AG09319 (cell line): ENCODE measurements around the gene MAP1B.

ENCODE experiments used
- DNase-seq: peaks from one replicate; pipeline ENCODE4 v3.0.0-alpha.2; 2010; ENCODE audit warnings: low read depth; ENCODE audit errors: extremely low read depth
- TF ChIP-seq, protein P1 (sequence below): IDR thresholded peaks from 2 replicates; pipeline ENCODE4 v1.5.1; 2011; ENCODE audit warnings: low read depth, mild to moderate bottlenecking, inconsistent platforms, low read length, moderate library complexity

Gene MAP1B

GRCh38 chr5:72206160-72206559 lies 98.9 kb downstream of the MAP1B start:
- TF ChIP-seq, protein P1, sequence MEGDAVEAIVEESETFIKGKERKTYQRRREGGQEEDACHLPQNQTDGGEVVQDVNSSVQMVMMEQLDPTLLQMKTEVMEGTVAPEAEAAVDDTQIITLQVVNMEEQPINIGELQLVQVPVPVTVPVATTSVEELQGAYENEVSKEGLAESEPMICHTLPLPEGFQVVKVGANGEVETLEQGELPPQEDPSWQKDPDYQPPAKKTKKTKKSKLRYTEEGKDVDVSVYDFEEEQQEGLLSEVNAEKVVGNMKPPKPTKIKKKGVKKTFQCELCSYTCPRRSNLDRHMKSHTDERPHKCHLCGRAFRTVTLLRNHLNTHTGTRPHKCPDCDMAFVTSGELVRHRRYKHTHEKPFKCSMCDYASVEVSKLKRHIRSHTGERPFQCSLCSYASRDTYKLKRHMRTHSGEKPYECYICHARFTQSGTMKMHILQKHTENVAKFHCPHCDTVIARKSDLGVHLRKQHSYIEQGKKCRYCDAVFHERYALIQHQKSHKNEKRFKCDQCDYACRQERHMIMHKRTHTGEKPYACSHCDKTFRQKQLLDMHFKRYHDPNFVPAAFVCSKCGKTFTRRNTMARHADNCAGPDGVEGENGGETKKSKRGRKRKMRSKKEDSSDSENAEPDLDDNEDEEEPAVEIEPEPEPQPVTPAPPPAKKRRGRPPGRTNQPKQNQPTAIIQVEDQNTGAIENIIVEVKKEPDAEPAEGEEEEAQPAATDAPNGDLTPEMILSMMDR, result no peak
- DNase-seq, result no peak

DNA sequence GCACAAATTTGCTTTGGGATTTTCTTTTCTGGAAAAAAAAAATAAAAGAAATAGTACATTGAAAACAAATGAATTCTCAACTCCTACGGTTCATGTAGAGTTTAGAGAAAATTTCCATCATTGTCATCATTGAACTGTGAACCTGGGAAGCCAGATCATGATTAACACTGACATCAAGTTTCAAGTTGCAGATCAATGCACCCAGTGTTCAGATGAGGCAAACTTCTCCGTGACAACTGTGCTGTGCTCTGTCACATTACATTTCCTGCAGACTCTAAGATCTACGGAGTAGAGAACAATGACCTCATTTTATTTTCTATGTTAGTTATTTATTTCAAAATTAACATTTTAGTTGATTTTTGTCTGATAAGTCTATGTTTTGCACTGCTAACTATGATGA lies 99.7 kb downstream of the MAP1B start:
- TF ChIP-seq, protein P1, result no peak
- no peak for DNase-seq

DNA sequence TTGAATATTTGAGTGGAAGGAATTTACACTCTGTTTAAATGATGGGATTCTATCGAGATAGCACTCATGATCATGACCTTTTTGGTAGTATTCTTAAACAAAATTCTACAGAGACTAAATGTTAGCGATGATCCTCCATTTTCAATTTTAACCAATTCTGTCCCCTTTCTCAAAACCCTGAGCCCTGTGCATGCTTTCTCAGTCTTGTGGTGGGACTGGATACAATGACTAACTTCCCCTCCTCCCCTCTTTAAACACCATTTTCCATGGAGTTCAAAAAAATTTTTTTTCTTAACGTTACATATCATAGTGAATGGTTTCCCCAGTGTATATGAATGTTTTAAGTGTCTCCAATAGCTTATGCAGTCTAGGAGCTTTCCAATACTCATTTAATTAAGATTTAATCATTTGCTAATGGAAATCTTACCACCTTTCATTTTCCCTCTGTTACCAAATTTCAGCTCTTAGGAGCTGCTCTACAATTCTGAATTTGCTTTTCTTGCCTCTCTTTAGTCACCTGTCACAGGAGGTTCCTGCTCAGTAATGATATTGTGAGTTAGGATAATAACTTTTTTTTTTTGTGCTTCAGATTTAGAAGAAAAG lies 101.2 kb downstream of the MAP1B start:
- TF ChIP-seq, protein P1, result no peak
- no peak for DNase-seq

- DNase-seq, result no peak
- TF ChIP-seq, protein P1, result no peak
These were observed 102.2 kb downstream of the MAP1B start for GRCh38 chr5:72209147-72210115.

DNA sequence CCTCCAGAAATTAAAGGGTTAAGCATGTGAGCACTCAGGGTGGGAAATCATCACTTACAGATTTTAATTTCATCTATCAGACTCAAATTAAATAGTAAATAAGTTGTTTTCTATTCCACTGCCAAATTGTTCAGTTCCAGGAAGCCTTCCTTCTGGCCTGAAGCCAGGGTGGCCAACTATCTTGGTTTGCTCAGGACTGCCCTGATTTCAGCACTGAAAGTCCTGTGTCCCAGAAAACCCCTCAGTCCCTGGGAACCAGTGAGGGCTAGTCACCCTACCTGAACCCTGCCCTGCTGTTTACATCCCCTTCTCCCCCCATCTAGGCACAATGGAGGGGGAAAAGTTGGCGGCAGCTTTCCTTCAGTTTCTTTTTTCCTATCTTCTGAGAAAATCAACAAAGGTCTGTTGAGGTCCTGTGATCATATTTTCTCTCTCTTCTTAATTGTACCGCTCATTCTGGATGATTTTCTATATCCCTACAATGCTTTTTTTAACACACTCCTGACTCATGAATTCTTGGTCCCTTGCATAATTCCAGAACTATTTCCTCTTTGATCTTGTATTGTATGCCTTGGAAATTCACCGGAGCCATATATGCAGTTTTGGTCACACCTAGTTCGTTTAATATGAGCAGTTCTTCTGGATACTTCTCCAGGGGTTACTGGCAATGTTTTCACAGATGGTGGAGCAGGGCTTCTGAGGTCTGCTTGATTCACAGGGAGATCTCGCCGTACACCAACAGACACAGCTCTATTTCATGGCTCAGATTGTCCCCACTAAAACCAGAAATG lies 103.8 kb downstream of the MAP1B start:
- no peak for DNase-seq
- TF ChIP-seq, protein P1, result no peak

DNA sequence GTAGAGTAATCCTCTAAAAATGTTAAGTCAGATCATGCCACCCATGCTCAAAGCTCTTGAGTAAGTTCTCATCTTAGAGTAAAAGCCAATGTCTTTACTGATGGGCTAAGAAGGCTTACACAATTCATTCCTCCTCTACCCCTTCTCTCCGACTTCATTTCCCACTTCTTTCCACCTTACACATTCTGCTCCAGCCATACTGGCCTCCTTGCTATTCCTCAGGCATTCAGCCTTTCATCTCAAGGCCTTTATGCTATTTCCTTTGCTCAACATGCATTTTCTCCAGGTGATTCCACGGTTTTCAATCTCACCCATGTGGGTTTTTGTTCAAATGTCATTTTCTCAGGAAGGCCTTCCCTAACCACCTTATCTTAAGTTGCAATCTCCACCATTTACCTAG lies 104.9 kb downstream of the MAP1B start:
- TF ChIP-seq, protein P1, result no peak

More for the DNA sequence above, 104.9 kb downstream of the MAP1B start:
- no peak for DNase-seq
